MV-4-11 (cell line): ENCODE results near the gene OSMR.
"Not testable (repeated sequence)": the region's sequence is repeated elsewhere in the genome, so short reads cannot be mapped to it uniquely, and the experiment has no call there.

Source experiments
- DNase-seq: peaks from one replicate; lab custom pipeline; 2025; lab: John Stamatoyannopoulos, UW

OSMR gene

GRCh38 chr5:38831117-38831516 lies 14.7 kb upstream of the OSMR start:
- DNase-seq = no peak

GRCh38 chr5:38831909-38832308 lies 13.9 kb upstream of the OSMR start:
- peak; percentile 36 for DNase-seq

- DNase-seq = no peak
These were observed 13.0 kb upstream of the OSMR start for GRCh38 chr5:38832810-38833209.

GRCh38 chr5:38835887-38836286 lies 9.9 kb upstream of the OSMR start:
- no peak for DNase-seq

- DNase-seq = no peak
These were observed 8.4 kb upstream of the OSMR start for GRCh38 chr5:38837416-38837815.

GRCh38 chr5:38837932-38838331 lies 7.9 kb upstream of the OSMR start:
- DNase-seq = no peak

- DNase-seq = no peak
These were observed 2.1 kb upstream of the OSMR start for GRCh38 chr5:38843665-38844064.

GRCh38 chr5:38846379-38847011 lies 683 bp downstream of the OSMR start:
- no peak for DNase-seq

GRCh38 chr5:38847559-38848347 lies 1.9 kb downstream of the OSMR start:
- DNase-seq = no peak

GRCh38 chr5:38848637-38849036 lies 2.8 kb downstream of the OSMR start:
- DNase-seq = no peak

- not testable (repeated sequence) for DNase-seq
These were observed 5.8 kb downstream of the OSMR start for GRCh38 chr5:38851640-38852039.

- DNase-seq = no peak
These were observed 8.1 kb downstream of the OSMR start for GRCh38 chr5:38853753-38854470.

- DNase-seq = no peak
These were observed 9.1 kb downstream of the OSMR start for GRCh38 chr5:38854907-38855306.

GRCh38 chr5:38856660-38857059 lies 10.8 kb downstream of the OSMR start:
- DNase-seq = no peak

GRCh38 chr5:38858839-38859238 lies 13.0 kb downstream of the OSMR start:
- no peak for DNase-seq

GRCh38 chr5:38861986-38862770 lies 16.4 kb downstream of the OSMR start:
- DNase-seq = not testable (repeated sequence)

GRCh38 chr5:38866362-38867031 lies 20.7 kb downstream of the OSMR start:
- no peak for DNase-seq

GRCh38 chr5:38867032-38867398 lies 21.2 kb downstream of the OSMR start:
- DNase-seq = no peak

- DNase-seq = no peak
These were observed 21.6 kb downstream of the OSMR start for GRCh38 chr5:38867416-38867815.

- DNase-seq = no peak
These were observed 24.8 kb downstream of the OSMR start for GRCh38 chr5:38870595-38870994.

GRCh38 chr5:38871058-38871605 lies 25.3 kb downstream of the OSMR start:
- no peak for DNase-seq
